T follicular helper cell (primary cell): ENCODE measurements around the gene SYP.
A peak's percentile ranks its signal among the peaks of the same experiment; 100 is the strongest.
"Not testable (repeated sequence)": the region's sequence is repeated elsewhere in the genome, so short reads cannot be mapped to it uniquely, and the experiment has no call there.

Source experiments
- DNase-seq: peaks from one replicate; pipeline ENCODE4 v3.0.0-alpha.2; 2020; ENCODE audit warnings: low read depth

The SYP gene

DNA sequence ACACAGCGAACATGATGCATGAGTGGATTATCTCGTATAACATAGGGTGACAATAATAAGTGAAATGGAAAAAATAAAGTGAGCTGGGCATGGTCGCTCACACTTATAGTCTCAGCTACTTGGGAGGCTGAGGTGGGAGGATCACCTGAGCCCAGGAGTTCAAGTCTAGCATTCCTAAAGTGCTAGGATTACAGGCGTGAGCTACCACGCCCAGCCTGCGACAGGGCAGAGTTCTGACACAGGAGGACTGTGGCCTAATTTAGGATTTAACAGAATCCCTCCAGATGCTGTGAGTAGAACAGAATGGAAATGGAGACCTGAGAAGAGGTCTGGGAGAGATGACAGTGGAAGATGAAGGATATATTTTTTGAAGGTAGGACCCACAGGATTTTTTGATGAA lies 10.4 kb downstream of the SYP start:
- DNase-seq = no peak

DNA sequence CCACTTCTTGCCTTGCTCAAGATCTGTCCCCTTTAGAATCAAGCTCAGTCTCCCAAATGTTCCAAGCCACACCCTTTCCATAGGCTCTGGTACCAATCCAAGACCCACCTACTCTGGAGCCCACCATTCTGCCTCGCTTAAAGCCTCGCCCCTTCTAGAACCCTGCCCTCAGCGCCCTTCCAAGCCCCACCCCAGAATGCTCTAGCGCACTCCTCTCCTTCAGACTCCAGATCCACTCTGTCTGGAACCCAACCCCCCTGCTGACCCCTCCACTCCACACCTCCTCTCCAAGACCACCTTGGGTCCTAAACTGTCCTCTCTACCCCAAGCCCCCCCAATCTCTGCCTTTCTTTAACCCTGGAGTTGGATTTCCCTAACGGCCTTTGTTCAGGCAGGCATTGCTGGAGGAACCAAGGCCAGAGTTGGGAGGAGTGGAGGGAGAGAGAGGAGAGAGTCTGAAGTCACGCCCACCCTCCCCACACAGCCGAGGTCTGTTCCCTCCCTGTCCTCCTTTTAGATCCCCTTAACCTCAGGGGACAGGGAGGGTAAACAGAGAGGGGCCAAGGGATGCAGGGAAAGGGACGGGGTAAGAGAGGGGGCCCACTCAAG lies 11.4 kb downstream of the SYP start:
- DNase-seq = no peak

DNA sequence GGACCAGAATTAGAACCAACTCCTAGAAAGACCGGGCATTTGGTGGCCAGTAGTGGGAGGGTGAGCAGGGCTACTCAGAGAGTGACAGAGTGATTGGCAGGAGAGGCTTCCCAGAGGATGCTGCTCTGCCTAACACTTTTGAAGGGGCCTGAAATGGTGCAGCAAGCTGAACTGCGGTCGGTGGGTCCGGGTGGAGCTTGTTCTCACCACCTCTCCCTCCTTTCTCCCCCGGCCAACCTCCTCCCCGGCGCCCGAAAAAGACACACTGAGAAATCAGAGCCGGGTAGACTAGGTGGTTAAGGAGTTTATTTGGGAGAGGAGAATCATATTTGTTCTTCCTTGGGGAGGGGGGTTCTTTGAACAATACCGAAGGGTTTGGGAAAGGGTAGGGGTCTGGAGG lies 12.5 kb downstream of the SYP start:
- DNase-seq = no peak

DNA sequence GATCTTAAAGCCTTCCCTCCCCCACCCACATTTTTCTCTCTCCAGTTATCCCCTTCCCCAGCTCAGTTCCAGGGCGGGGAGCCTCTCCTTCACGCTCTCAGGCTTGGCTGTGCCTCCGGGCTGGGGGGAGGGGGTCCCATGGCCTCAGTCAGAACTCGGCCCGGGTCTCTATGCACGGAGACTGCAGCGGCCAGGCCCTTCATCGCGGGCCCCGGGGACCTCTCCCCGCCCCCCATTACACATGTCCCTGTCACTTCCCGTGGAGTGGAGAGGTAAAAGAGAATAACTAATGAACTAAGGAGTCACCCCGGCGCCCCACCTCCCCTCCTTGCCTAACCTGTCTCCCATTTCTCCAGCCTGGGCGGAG lies 13.0 kb downstream of the SYP start:
- DNase-seq = no peak

DNA sequence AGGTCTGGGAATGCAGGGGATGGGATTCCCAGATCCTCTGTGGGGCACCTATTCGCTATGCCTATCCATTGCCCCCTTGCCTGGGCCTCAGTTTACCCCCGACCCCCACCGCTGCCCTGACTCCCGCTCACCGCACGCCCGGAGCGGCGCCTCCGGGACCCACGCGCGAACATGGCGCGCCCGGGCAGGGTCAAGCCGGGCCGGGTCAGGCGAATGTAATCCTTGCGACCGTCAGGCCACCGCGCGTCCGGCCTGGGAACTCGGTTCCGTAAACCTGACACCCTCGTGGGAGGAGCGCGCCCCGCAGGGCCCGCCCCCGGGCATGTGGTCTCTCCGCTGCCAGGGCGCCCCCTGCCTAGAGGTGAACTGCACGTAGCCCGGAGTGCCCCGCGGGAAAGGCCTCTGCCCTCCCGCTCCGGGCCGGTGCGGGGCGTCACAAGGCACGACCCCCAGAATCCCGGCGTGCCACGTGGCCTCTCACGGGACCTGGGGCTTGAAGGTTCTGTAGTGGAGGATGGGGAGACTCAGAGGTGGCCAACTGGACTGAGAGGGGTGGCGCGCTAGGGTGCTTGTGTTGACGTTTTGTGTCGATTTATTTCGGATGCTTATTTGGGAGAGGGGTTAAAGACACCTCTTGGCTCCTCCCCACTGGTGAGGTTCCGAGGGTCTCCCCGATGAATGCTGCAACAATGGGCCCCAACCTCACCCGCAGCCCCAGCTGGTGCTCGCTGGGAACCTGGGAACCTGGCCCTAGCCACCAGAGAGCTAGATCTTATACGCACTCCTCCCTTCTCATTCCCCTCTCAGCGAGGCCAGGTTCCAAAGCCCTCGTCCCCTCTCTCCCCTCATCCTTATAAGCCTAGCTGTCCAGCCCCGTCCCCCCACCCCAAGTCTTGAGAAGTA lies 13.6 kb downstream of the SYP start, which contains the start of gene PRICKLE3:
Gene PRICKLE3, minus strand, starts transcription at position 249 of the 903 bp plus-strand sequence. Its CDS starts 76 bp downstream, at position 173.
- peak; percentile 61 for DNase-seq

DNA sequence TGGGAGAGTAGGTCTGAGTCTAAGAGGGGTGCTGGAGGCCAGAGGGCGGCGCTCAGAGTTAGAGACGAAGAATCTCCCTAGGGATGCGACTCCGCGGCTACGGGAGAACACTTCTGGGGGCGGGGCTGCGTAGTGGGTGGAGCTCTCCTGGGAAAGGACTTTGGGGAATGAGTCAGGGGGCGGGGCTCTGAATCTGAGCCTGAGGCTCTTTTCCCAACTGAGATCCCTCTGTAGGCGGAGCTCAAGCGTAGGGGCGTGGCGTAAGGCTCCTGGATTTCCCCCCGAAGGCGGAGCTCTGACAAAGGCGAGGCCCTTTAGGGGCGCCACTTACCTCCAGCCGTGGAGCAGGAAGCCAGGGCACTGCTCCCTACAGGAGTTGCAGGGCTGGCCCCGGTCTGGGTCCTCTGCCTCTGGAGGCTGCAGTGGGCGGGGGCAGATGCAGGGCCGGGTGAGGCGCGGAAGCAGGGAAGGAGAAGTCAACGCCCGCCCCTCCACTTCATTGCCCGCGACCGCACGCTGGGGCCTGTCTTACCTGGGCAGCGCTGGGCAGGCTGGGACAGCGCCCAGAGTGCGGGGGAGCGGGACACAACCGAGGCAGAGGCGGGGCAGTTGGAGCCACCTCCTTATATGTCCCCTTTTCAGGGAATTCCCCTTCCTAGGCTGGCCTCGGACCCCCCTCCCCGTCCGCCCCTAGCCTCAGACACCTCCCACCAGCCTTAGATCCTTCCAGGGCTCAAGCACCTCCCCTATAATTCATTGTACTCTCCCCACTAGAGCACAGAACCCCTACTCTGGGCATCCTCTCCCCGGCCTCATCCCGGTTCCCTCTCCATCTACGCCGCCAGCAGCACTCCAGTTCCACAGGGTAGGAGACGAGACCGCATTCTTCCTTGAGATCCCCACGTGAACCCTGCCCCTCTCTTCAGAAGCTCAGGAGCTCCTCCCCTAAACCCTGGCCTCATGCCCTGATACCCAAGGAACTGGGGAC lies 15.4 kb downstream of the SYP start:
- DNase-seq = no peak

DNA sequence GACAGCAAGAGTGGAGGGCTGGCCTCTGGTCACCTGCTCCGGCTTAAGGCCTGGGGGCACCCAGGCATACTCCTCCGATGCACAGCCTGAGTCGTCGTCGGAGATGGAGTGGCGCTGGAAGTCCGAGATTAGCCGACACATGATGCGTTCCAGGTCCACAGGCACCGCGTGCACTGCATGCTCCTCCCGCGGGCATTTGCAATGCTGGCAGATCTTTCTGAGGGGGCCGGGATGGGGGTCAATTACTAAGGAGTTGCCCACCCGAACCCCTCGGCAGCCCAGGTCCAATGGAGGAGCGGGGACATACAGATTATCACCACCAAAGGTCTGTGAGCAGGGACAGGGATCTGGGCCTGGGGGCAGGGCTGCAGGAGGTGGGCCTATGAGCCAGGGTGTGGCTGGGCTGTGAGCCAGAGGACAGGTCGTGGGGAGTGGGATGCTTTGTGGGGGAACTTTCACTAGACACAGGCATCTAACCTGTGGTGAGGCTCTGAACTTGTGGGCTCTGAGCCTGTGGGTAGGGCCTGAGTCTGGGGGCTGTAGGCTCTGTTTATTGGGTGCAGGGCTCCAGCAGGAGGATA lies 16.2 kb downstream of the SYP start:
- DNase-seq = no peak

DNA sequence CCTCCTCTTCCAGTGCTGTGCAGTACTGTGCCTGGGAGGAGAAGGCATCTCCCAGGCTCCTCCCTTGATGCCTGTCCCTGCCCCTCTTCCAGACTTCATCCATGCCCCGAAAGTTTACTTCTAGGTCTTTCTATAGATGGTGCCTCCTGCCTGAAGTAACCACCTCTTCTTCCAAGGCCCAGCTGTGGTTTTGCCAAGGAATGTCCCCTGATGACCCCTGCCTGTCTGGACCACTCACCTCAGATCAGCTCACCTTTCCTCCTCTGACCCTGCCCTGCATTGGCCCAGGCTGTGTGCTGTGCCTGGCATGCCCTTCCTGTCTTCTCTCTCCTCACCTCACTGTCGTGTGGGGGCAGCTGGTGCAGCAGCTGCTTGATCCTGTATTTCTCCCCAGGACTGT lies 20.6 kb downstream of the SYP start:
- DNase-seq = no peak

DNA sequence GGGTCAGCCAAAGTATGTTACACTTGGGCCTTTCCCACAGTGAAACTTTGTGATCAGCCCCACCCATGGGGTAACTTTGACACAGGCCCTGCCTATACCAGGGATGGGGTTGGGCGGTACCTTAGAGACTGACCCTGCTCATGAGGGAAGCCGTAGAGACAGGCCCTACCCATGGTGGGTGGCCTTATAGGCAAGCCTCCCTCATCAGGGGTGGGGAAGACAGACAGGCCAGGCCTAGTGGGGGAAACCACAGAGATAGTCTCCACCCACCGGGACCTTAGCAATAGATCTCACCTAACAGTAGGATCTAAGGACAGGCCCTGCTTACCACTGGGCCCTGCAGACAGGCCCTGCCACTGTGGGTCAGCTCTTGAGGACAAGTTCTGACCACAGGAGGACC lies 21.5 kb downstream of the SYP start:
- DNase-seq = no peak

DNA sequence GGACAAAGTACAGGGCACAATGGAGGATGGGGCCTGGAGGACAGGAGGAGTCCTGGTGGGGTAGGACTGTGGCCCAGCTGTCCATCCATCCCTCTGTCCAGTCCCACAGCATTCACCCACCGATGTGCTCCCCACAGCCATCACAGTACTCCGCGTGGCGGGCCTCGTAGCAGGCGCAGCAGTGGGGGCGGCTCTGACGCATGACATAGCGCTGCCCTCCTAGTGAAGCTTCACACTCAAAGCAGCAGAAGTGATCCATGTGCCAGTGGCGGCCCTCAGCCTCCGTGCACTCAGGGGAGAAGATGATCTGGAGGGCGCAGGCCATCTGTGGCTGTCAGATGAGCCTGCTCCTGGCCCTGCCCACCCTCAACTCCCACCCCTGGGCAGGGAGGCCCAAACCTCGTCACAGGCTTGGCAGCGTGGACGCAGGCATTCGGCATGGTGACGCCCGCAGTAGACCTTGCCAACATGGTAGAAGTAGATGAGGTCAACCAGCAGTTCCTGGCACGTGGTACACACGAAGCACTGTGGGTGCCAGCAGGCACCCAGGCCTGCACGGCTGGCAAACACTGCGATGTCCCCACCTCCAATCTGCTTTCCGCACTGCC lies 22.0 kb downstream of the SYP start:
- DNase-seq = no peak

DNA sequence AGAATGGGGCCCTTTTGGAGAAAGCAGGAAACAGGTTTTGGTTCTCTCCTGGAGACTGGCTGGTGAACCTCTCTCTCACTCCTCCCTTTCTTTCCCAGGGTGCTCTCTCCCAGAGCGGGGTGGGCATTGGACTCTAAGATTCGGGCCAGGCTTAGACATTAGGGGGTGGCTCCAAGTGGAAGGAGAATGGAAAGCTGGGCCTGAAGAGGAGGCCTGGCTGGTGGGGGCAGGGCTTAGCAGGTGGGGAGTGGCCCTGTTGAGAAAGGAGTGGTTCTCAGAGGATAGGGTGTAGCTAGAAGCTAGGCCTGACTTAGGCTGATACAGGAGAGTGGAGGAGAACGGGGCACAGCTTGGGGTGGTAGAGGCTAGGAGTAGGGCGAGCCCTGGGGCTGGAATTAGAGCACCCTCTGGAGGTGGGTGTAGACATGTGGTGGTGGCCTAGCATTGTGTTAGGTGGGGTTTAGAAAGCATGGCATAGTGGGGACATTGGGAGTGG lies 22.6 kb downstream of the SYP start:
- DNase-seq = no peak

DNA sequence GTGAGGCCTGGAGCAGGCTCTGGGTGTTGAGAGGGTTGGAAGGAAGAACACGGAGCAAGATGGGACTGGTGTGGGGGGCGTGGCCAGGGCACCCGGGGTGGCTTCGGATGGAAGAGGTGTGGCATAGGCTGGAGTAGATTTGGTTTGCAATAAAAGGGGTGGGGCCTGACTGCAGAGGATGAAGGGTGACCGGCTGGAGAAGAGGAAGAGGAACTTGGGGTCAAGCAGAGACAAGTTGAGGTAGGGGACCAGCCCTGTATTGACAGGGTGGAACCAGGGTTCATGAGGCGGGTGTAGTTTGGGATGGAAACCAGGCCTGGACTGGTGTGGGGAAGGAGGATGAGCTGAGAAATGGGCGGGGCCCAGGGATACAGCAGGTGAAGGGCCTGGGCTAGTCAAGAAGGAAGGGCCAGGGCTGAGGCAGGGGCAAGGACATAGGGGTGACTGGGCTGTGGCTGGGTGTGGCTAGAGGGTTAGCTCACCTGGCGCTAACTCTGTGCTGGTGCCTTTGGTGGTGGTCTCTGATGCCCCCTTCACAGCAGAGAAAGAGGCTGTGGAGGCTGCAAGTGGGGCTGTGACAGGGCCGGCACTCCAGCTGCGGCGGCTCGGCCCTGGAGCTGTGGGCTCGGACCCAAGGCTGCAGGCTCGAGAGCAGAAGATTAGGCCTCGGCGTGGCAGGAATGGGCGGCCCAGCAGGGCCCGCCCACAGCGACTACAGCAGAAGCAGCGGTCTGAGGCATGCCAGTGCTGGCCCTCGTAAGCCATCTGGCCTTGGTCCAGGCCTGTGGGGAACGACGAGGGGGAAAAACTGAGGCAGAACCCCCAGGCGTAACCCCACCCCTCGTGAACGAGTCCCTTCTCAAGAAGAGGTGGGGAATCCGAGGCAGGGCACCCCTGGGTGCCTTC lies 23.3 kb downstream of the SYP start:
- DNase-seq = no peak

DNA sequence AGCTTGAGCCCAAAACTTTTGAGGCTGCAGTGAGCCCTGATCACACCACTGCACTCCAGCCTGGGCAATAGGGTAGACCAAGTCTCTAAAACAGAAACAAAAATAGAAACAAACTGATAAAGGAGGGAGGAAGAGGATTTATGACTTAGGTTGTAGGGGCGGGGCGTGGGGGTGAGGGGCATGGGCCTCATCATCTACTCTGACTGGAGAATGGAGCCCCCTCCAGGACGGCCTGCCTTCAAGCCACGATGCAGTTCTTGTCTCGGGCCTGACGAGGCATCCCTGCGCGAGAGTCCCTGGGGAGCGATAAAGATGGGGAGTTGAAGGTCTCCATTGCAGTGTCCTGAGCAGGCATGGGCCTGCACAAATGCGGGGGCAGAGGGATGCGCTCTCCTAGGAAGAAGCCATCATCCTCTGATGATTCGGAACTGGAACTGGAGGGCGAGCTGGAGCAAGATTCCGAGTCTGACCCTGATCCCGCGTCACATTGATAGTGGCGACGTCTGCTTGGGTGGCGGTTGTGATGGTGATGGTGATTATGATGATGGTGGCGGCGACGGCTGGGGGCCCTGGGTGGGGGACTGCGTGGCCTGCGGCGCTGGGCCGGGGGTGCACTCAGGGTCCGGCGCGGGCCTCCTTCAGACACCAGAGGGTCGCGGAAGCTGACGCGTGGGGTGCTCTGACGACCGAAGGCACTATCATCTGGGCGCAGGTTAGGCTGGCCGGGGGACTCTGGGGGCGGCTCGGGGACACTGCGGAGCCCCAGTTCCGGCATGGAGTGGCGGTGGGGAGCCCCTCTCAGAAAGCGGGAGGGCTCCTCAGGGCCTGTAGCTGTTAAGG lies 24.3 kb downstream of the SYP start:
- no peak for DNase-seq

DNA sequence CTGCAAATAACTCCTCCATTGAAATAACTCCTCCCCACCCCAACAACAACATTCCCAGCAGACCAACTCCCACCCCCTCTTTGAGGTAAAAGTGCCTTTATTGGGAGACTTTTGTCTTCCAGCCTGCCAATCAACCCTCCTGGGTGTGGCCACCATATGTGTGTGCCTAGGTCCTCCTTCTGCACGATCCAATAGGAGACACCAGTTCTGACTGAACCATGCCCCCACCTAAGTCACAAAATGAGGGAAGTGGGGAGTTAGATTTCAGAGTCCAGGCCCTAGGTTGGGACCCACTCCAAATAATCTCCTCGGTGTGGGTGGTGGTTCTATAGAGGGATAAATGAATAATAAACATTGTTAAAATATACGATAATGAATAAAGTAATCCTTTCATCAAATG lies 25.3 kb downstream of the SYP start:
- no peak for DNase-seq

DNA sequence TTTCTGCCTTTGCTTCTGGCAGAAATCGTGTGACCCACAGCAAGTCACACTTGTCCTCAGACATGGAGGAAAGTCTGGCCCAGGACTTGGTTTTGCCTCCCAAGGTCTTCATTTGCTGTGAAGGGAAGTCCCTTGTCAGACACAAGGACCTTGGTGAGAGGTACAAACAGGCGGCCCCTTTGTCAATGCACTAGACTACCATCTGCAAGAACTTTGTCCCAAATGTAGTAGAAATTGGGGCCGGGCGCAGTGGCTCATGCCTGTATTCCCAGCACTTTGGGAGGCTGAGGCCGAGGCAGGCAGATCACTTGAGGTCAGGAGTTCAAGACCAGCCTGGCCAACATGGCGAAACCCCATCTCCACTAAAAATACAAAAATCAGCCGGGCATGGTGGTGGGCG lies 26.4 kb downstream of the SYP start:
- DNase-seq = not testable (repeated sequence)

DNA sequence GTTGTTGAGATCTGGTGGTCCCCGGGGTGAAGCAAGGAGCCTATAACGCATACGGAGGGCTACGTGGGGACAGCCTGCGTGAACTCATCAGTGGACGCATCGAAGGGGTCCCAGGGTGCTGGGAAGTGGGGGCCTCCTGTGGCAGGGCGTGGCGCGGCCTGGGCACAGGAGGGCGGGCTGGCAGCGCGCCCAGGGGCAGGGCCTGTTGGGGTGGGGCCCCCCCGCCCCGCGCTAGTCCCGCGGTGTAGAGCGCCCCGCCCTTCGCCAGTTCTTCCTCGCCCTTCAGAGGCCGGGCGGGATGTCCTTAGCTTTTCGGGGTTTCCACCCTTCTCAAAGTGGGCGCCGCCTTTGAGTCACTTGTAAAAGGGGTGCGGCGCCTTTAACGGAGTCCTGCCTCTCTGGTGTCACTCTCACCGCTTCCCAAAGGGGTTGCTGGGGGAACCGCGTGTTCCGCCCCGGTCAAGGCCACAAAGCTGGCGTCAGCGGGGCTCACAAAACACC lies 27.7 kb downstream of the SYP start:
- DNase-seq = no peak

DNA sequence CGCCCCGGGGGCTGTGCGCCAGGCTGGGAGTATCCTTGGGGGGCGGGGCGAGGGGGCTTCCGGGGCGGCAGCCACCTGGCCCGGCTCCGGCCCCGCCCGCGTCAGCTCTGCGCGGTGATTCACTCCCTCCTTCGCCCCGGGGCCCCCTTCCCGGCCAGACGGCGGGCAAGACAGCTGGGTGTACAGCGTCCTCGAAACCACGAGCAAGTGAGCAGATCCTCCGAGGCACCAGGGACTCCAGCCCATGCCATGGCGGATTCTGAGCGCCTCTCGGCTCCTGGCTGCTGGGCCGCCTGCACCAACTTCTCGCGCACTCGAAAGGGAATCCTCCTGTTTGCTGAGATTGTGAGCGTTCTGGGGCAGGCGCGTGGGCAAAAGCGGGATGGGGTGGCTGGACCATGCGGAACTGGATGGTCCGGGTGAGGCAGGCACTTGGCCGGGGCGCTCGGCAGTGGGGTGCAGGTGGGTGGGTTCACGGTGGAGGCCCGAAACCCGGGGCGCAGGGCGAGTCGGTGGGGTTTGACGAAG lies 28.2 kb downstream of the SYP start, which contains the start of gene PLP2:
Gene PLP2, plus strand, starts transcription at position 147 of the 528 bp plus-strand sequence. Its CDS starts 103 bp downstream, at position 250.
- peak; percentile 57 for DNase-seq

DNA sequence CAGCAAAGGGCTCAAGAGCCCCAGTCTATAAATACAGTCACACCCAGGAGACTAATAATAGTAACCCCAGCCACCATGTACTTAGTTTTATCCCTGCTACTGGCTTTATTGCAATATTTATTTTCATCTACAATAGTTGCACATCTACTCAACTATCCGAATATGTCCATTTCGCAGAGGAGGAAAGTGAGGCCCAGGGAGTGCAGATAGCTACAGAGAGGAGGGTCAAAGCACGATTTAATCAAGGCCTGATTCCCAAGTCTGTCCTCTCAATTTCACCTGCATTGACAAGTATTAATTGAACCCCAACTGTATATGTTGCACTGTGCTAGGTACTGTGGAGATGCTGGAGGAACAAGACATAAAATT lies 32.3 kb downstream of the SYP start:
- no peak for DNase-seq
